HepG2 (cell line): ENCODE results near the gene DDIAS. TPM values are rescaled to one million over a fixed set of nuclear protein-coding genes. Genes with fewer than 3 reads are reported as not detected.

Experiments used
- ATAC-seq: fragments of 200-7000 bp; cut with Tn5 transposase; 3 replicates; pipeline ENCODE4 v1.9.1; 2020; ENCODE audit warnings: mild to moderate bottlenecking, moderate library complexity
- BruUV-seq: library from RNA; stranded (reverse); fragments of 400-500 nt; replicated peaks from 2 replicates; lab custom pipeline; 2021; lab: Mats Ljungman, UMichigan
- CTCF ChIA-PET: fragments of 300-600 bp; formaldehyde crosslinking; extraction: SDS; loops from one replicate; lab custom pipeline; 2021; ENCODE audit warnings: low total read pairs, inconsistent platforms, low intra/inter-chr PET ratio; lab: Yijun Ruan, JAX
- POLR2A ChIA-PET: fragments of 350-600 bp; sonication (Branson Sonifier 250); formaldehyde crosslinking; loops from one replicate; lab custom pipeline; 2020; ENCODE audit warnings: antibody characterized with exemption, inconsistent platforms; lab: Yijun Ruan, JAX
- DNase-seq: peaks from one replicate; pipeline ENCODE4 v3.0.0-alpha.2; 2015; ENCODE audit warnings: low spot score
- FAIRE-seq: peaks from 3 replicates; lab custom pipeline; 2011; peaks lifted over from hg19 to GRCh38; lab: Jason Lieb, UNC
- H2AFZ ChIP-seq: one replicate; pipeline ENCODE4 v1.6.1; 2011; ENCODE audit warnings: low read length, inconsistent platforms
- H3K27ac ChIP-seq: fragments of 300-600 bp; 3 replicates; pipeline ENCODE4 v1.8.0; 2011; ENCODE audit warnings: mixed run types, mild to moderate bottlenecking, mixed read lengths, low read length, inconsistent platforms; ENCODE audit not compliant: insufficient read depth; ENCODE audit errors: extremely low read length
- H3K27me3 ChIP-seq, 2 experiments: fragments of 200-600 bp in 1 of 2; 2 replicates in 1 of 2; 3 replicates in 1 of 2; pipeline versions ENCODE4 v1.6.0 to v1.8.0; 2011; ENCODE audit warnings: low read length in 2 of 2, mild to moderate bottlenecking in 2 of 2, moderate library complexity in 2 of 2, inconsistent platforms in 1 of 2; ENCODE audit not compliant: insufficient read depth in 2 of 2, control insufficient read depth in 1 of 2
- H3K36me3 ChIP-seq, 2 experiments: fragments of 200-600 bp in 1 of 2; replicated peaks in 1 of 2; 2 replicates in 1 of 2; 3 replicates in 1 of 2; pipeline versions ENCODE4 v1.5.1 to v1.8.0; 2011; ENCODE audit warnings: low read length in 2 of 2, inconsistent platforms in 1 of 2; ENCODE audit not compliant: insufficient read depth in 2 of 2, control insufficient read depth in 1 of 2
- H3K4me1 ChIP-seq: 2 replicates; pipeline ENCODE4 v1.5.1; 2012; ENCODE audit warnings: low read length, inconsistent platforms; ENCODE audit not compliant: insufficient read depth
- H3K4me2 ChIP-seq: 2 replicates; pipeline ENCODE4 v1.6.0; 2011; ENCODE audit warnings: low read depth, low read length, inconsistent platforms
- H3K4me3 ChIP-seq, 3 experiments: fragments of 200-600 bp in 1 of 3; sonication (generic), shearing (Covaris generic) in 1 of 3; replicated peaks in 1 of 3; 2 replicates each; pipeline ENCODE4 v1.5.1; 2011 to 2016; ENCODE audit warnings: low read length in 3 of 3, inconsistent platforms in 2 of 3, low read depth in 2 of 3, mild to moderate bottlenecking in 2 of 3, control low read depth in 1 of 3, mixed read lengths in 1 of 3; ENCODE audit not compliant: insufficient read depth in 1 of 3
- H3K79me2 ChIP-seq: one replicate; pipeline ENCODE4 v1.6.1; 2011; ENCODE audit warnings: low read length, inconsistent platforms; ENCODE audit not compliant: insufficient read depth
- H3K9ac ChIP-seq: 2 replicates; pipeline ENCODE4 v1.6.0; 2011; ENCODE audit warnings: mild to moderate bottlenecking, low read depth, low read length, inconsistent platforms; ENCODE audit not compliant: insufficient read depth
- H3K9me3 ChIP-seq: 2 replicates; pipeline ENCODE4 v1.5.1; 2012; ENCODE audit warnings: mild to moderate bottlenecking, low read length
- H4K20me1 ChIP-seq: 2 replicates; pipeline ENCODE4 v1.6.0; 2011; ENCODE audit warnings: inconsistent platforms, mild to moderate bottlenecking, low read length, moderate library complexity; ENCODE audit not compliant: insufficient read depth
- AGO1 ChIP-seq: fragments of 200-400 bp; formaldehyde crosslinking; IDR thresholded peaks from 2 replicates; pipeline ENCODE4 v1.6.1; 2017; ENCODE audit warnings: mild to moderate bottlenecking, low read depth, low read length, moderate library complexity; ENCODE audit not compliant: poor library complexity, severe bottlenecking
- ATM ChIP-seq: fragments of 450-650 bp; IDR thresholded peaks from 2 replicates; pipeline ENCODE4 v1.7.1; 2017; ENCODE audit warnings: mild to moderate bottlenecking, borderline replicate concordance
- HNF1B ChIP-seq: sonication (generic); formaldehyde crosslinking; IDR thresholded peaks from 2 replicates; pipeline ENCODE4 v1.5.1; 2020; ENCODE audit warnings: mild to moderate bottlenecking, moderate library complexity, missing genetic modification reagents
- POGK ChIP-seq: sonication (generic); formaldehyde crosslinking; conservative IDR thresholded peaks from 2 replicates; pipeline ENCODE4 v1.8.0; 2022; ENCODE audit warnings: mild to moderate bottlenecking, moderate library complexity, missing genetic modification reagents
- REXO4 ChIP-seq: sonication (generic); formaldehyde crosslinking; IDR thresholded peaks from 2 replicates; pipeline ENCODE4 v1.8.0; 2022; ENCODE audit warnings: missing genetic modification reagents, mild to moderate bottlenecking, borderline replicate concordance
- ZNF18 ChIP-seq: sonication (generic); formaldehyde crosslinking; IDR thresholded peaks from 2 replicates; pipeline ENCODE4 v1.8.0; 2022; ENCODE audit warnings: mild to moderate bottlenecking, missing genetic modification reagents; ENCODE audit not compliant: insufficient replicate concordance
- ZNF180 ChIP-seq: sonication (generic); formaldehyde crosslinking; IDR thresholded peaks from 2 replicates; pipeline ENCODE4 v1.4.0; 2020; ENCODE audit warnings: low read depth, missing genetic modification reagents, borderline replicate concordance
- ZNF34 ChIP-seq: sonication (generic); formaldehyde crosslinking; IDR thresholded peaks from 2 replicates; pipeline ENCODE4 v1.4.0; 2020; ENCODE audit warnings: mild to moderate bottlenecking, missing genetic modification reagents, borderline replicate concordance
- ZNF556 ChIP-seq: sonication (generic); formaldehyde crosslinking; IDR thresholded peaks from 2 replicates; pipeline ENCODE4 v1.4.0; 2020; ENCODE audit warnings: mild to moderate bottlenecking, missing genetic modification reagents, borderline replicate concordance
- ZNF839 ChIP-seq: sonication (generic); formaldehyde crosslinking; IDR thresholded peaks from 2 replicates; pipeline ENCODE4 v1.4.0; 2020; ENCODE audit warnings: missing genetic modification reagents, mild to moderate bottlenecking, borderline replicate concordance
- ZNF850 ChIP-seq: sonication (generic); formaldehyde crosslinking; conservative IDR thresholded peaks from 2 replicates; pipeline ENCODE4 v1.9.0; 2021; ENCODE audit warnings: mild to moderate bottlenecking, missing genetic modification reagents
- WGBS: methylation state at CpG from one replicate; pipeline ENCODE4 v1.1.6; 2017; ENCODE audit warnings: low lambda C conversion rate; 5-methylcytosine and 5-hydroxymethylcytosine counted together
- in situ Hi-C: cut with HindIII; loops from 2 replicates; pipeline ENCODE4 v1.10.0; 2017; ENCODE audit warnings: low pct_unique_long_range_greater_than_20kb; ENCODE audit not compliant: extremely low pct_ligation_motif_present
- intact Hi-C: fragments of 100-400 bp; cut with micrococcal nuclease; formaldehyde crosslinking; loops from one replicate; pipeline ENCODE4 v1.10.0; 2022; ENCODE audit not compliant: unreplicated experiment
- polyA plus RNA-seq, 8 experiments: library from polyadenylated mRNA; depleted of rRNA in 3 of 8; stranded (reverse) in 7 of 8; unstranded in 1 of 8; fragments of >200 nt; fragmentation: Illumina TruSeq in 4 of 8; extraction: Trizol in 4 of 8; gene quantifications; 2 replicates each; pipeline versions ENCODE4 v1.2.1 to v1.2.3, GENCODE V29; 2011 to 2016; ENCODE audit warnings: low read depth in 4 of 8, missing spikeins in 1 of 8, mixed read lengths in 1 of 8; ENCODE audit not compliant: insufficient read depth in 1 of 8
- total RNA-seq, 5 experiments: library from RNA; depleted of rRNA; stranded (reverse); fragments of >200 nt; fragmentation: Illumina TruSeq; extraction: Trizol; gene quantifications; 2 replicates each; pipeline ENCODE4 v1.2.3, GENCODE V29; 2016; ENCODE audit warnings: low read depth in 1 of 5

Gene DDIAS
- total and polyA plus RNA-seq, 2 of the 13 experiments (the other 11 are each of a cell fraction or from before 2014, with no cell fraction given) = 3.5 to 13.0 TPM

GRCh38 chr11:82981852-82982251, 80.3 kb downstream of the DDIAS start:
- no peak overlapping the region for H3K9ac ChIP-seq
- no peaks in the 10 kb centered on the region for H3K27me3 ChIP-seq
- no peaks in the 10 kb centered on the region for H4K20me1 ChIP-seq
- ChIA-PET CTCF (no interaction called here), POLR2A (no interaction called here)
- ATAC-seq (no peak), FAIRE-seq (no peak), DNase-seq (no peak)
- no peak overlapping the region for H3K27ac ChIP-seq
- 91% methylated on average over 6 of the region's 6 CpGs for WGBS
- H2AFZ ChIP-seq = no peak overlapping the region
- no peak overlapping the region for H3K4me3 ChIP-seq
- H3K9me3 ChIP-seq = no peaks in the 10 kb centered on the region
- BruUV-seq = no TSS peak
- H3K4me2 ChIP-seq = no peak overlapping the region
- no peaks in the 10 kb centered on the region for H3K79me2 ChIP-seq
- peaks cover 0 to 21% of the 10 kb centered on the region in 2 experiments; a peak in 1 of 5 replicates for H3K36me3 ChIP-seq
- in situ Hi-C loops = no loop called here
- intact Hi-C loops = loop anchor here (10.0 kb wide), 1 partner anchor 303 kb away; the partner anchor contains the start of gene CCDC90B
- peaks cover 12% of the 10 kb centered on the region; the same call in 1 of the 2 replicates for H3K4me1 ChIP-seq
- TF ChIP-seq ZNF34 (CRISPR knock-in tag) (no peak), REXO4 (CRISPR knock-in tag) (no peak), ATM (no peak), ZNF180 (CRISPR knock-in tag) (no peak), ZNF850 (CRISPR knock-in tag) (no peak), AGO1 (no peak), ZNF839 (no peak), HNF1B (CRISPR knock-in tag) (no peak), POGK (CRISPR knock-in tag) (no peak), ZNF556 (CRISPR knock-in tag) (no peak), ZNF18 (CRISPR knock-in tag) (no peak)
